Endodermal cell (in vitro differentiated cells): ENCODE measurements around the gene ZNF710. TPM values are rescaled to one million over a fixed set of nuclear protein-coding genes. Genes with fewer than 3 reads are reported as not detected.

ENCODE experiments used
- DNase-seq: peaks from one replicate; pipeline ENCODE4 v3.0.0-alpha.2; 2017
- H3K27ac ChIP-seq: 2 replicates; pipeline ENCODE4 v1.5.1; 2013; ENCODE audit warnings: mild to moderate bottlenecking, low read depth, low read length, moderate library complexity
- H3K27me3 ChIP-seq: 2 replicates; pipeline ENCODE4 v1.6.1; 2013; ENCODE audit warnings: mild to moderate bottlenecking, low read length, moderate library complexity; ENCODE audit not compliant: insufficient read depth, control insufficient read depth, poor library complexity, severe bottlenecking
- H3K36me3 ChIP-seq: 2 replicates; pipeline ENCODE4 v1.7.0; 2013; ENCODE audit warnings: mild to moderate bottlenecking, low read length, moderate library complexity; ENCODE audit not compliant: control insufficient read depth, insufficient read depth
- H3K4me1 ChIP-seq: one replicate; pipeline ENCODE4 v1.7.0; 2013; ENCODE audit warnings: low read length; ENCODE audit not compliant: control insufficient read depth, insufficient read depth
- H3K4me3 ChIP-seq: 2 replicates; pipeline ENCODE4 v1.5.1; 2013; ENCODE audit warnings: mild to moderate bottlenecking, low read length, moderate library complexity
- H3K9ac ChIP-seq: 2 replicates; pipeline ENCODE4 v1.6.1; 2013; ENCODE audit warnings: mild to moderate bottlenecking, low read length, moderate library complexity; ENCODE audit not compliant: poor library complexity, severe bottlenecking; ENCODE audit errors: extremely low read depth
- H3K9me3 ChIP-seq: 2 replicates; pipeline ENCODE4 v1.6.1; 2013; ENCODE audit warnings: mild to moderate bottlenecking, low read length, moderate library complexity; ENCODE audit not compliant: control insufficient read depth
- H3K27ac Mint-ChIP-seq: 2 replicates; pipeline ENCODE4 v1.8.0; 2020; ENCODE audit warnings: mixed read lengths
- H3K27me3 Mint-ChIP-seq: 2 replicates; pipeline ENCODE4 v1.8.0; 2021; ENCODE audit warnings: mild to moderate bottlenecking, mixed read lengths; ENCODE audit not compliant: insufficient read depth
- H3K36me3 Mint-ChIP-seq: 2 replicates; pipeline ENCODE4 v1.8.0; 2020; ENCODE audit warnings: low read depth, mixed read lengths
- H3K4me1 Mint-ChIP-seq: 2 replicates; pipeline ENCODE4 v1.8.0; 2020; ENCODE audit warnings: mixed read lengths
- H3K4me3 Mint-ChIP-seq: 2 replicates; pipeline ENCODE4 v1.8.0; 2020; ENCODE audit warnings: mild to moderate bottlenecking, moderate library complexity, mixed read lengths
- H3K9me3 Mint-ChIP-seq: 2 replicates; pipeline ENCODE4 v1.8.0; 2020; ENCODE audit warnings: mild to moderate bottlenecking, mixed read lengths
- WGBS, 2 experiments: methylation state at CpG; one replicate each; pipeline versions ENCODE4 v1.1.5 to v1.1.7; 2013; ENCODE audit warnings: missing lambda C conversion rate in 2 of 2, mixed read lengths in 1 of 2; ENCODE audit not compliant: insufficient coverage in 1 of 2, insufficient read length in 1 of 2; 5-methylcytosine and 5-hydroxymethylcytosine counted together
- total RNA-seq, 2 donors: library from RNA; stranded (reverse); fragmentation: NEBNext Ultra II Directional in 1 of 2; extraction: Animal tissue kit (Norgen Biotek cat#: 25700) in 1 of 2; gene quantifications; 2 replicates in 1 of 2; 3 replicates in 1 of 2; pipeline ENCODE4 v1.2.1, GENCODE V29; 2021
- TF ChIP-seq, protein P1 (sequence below): fragments of 200-600 bp; sonication (generic); conservative IDR thresholded peaks from 2 replicates; pipeline ENCODE4 v1.5.0; 2021; ENCODE audit warnings: antibody characterized with exemption, mild to moderate bottlenecking

ZNF710 gene
- total RNA-seq, 2 donors from 2014 or later = 31.8 to 39.1 TPM

DNA sequence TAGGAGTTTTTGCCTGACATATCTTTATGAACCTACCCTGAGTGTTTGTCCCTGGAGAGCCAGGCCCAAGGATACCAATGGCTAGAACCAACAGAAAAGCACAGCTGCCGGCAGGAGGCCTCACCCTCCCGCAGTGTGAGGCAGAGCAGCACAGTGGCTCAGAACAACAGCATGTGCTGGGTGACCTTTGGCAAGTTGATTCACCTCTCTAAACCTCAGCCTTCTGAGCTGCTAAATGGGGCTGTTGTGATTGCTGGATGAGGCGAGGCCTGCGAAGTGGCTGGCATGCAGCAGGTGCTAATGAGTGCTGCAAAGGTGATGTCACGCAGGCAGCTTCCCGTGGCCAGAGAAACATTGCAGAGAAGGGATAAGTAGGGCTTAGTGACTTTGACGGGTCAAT lies 77.8 kb downstream of the ZNF710 start:
- DNase-seq = peak; percentile 58
- no peak overlapping the region for H3K9ac ChIP-seq
- H3K4me1 ChIP-seq = no peaks in the 10 kb centered on the region
- H3K4me3 ChIP-seq = no peak overlapping the region
- Mint-ChIP-seq H3K27me3 (no peaks in the 10 kb centered on the region), H3K36me3 (peaks cover 28% of the 10 kb centered on the region), H3K4me3 (no peak overlapping the region), H3K4me1 (peaks cover 9% of the 10 kb centered on the region), H3K9me3 (no peaks in the 10 kb centered on the region), H3K27ac (no peak overlapping the region)
- peaks cover 34% of the 10 kb centered on the region for H3K36me3 ChIP-seq
- H3K9me3 ChIP-seq = no peaks in the 10 kb centered on the region
- H3K27ac ChIP-seq = no peak overlapping the region
- no peaks in the 10 kb centered on the region for H3K27me3 ChIP-seq
- WGBS, 2 experiments = 78 to 80% methylated on average over 5 to 7 of the region's 7 CpGs
- TF ChIP-seq, protein P1, sequence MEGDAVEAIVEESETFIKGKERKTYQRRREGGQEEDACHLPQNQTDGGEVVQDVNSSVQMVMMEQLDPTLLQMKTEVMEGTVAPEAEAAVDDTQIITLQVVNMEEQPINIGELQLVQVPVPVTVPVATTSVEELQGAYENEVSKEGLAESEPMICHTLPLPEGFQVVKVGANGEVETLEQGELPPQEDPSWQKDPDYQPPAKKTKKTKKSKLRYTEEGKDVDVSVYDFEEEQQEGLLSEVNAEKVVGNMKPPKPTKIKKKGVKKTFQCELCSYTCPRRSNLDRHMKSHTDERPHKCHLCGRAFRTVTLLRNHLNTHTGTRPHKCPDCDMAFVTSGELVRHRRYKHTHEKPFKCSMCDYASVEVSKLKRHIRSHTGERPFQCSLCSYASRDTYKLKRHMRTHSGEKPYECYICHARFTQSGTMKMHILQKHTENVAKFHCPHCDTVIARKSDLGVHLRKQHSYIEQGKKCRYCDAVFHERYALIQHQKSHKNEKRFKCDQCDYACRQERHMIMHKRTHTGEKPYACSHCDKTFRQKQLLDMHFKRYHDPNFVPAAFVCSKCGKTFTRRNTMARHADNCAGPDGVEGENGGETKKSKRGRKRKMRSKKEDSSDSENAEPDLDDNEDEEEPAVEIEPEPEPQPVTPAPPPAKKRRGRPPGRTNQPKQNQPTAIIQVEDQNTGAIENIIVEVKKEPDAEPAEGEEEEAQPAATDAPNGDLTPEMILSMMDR = no peak

DNA sequence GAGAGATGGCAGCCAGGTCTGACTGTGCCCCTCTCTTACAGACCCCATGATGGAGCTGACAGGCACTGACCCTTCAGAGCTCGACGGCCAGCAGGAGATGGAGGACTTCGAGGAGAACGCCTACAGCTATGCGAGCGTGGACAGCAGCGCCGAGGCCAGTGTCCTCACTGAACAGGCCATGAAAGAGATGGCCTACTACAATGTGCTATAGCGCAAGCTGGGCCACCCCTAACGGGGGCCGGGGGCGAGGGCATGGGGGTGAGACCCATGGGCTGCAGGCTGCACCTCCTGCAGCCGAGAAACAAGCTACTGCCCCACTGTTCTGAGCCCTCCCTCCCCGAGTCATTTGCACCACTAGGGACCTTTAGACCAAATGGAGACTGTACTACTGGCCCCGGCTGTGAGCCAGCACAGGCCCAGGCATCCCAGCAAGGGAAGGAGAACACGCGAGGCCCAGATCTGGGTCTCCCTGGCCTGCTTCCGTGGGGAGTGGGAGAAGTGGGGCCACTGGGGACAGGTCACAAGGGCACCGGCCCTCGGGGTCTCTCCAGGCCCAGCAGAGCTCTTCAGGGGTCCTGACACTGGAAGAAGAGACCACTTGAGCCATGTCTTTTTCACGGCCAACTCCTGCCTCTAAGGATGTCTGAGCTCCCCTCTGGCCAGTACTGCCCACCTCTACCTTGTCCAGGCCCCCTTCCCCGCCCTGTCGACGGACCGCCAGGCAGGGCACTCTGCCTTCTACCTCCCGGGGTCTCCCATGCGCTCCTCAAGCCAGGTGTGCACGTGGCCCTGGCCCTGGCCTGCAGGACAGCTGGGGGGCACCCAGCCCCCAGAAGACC lies 78.7 kb downstream of the ZNF710 start:
- H3K27me3 Mint-ChIP-seq = no peaks in the 10 kb centered on the region
- no peak overlapping the region for H3K9ac ChIP-seq
- DNase-seq = no peak
- H3K27ac ChIP-seq = no peak overlapping the region
- no peaks in the 10 kb centered on the region for H3K9me3 ChIP-seq
- TF ChIP-seq, protein P1 = no peak
- no peaks in the 10 kb centered on the region for H3K4me1 ChIP-seq
- no peaks in the 10 kb centered on the region for H3K27me3 ChIP-seq
- H3K4me1 Mint-ChIP-seq = peaks cover 9% of the 10 kb centered on the region
- peaks cover 25% of the 10 kb centered on the region for H3K36me3 Mint-ChIP-seq
- peaks cover 25% of the 10 kb centered on the region for H3K36me3 ChIP-seq
- H3K9me3 Mint-ChIP-seq = no peaks in the 10 kb centered on the region
- no peak overlapping the region for H3K4me3 ChIP-seq
- no peak overlapping the region for H3K4me3 Mint-ChIP-seq
- H3K27ac Mint-ChIP-seq = no peak overlapping the region
- whole genome bisulfite sequencing, 2 experiments = 95 to 96% methylated on average over 17 to 28 of the region's 28 CpGs

DNA sequence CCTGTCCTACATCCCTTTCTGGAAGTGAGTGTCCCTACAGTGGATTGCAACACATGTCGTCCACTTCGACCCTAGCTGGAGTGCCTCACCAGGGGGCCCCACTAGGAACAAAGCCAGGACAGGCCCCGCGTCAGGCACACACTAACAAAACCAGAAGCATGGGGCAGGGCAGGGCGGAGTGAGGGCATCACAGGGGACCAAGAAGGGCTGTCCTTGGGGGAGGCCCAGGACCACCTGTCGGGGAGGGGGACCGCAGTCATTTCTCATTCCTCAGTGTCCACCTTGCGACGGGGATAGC lies 79.3 kb downstream of the ZNF710 start:
- Mint-ChIP-seq H3K27ac (no peak overlapping the region), H3K9me3 (no peaks in the 10 kb centered on the region), H3K4me1 (peaks cover 9% of the 10 kb centered on the region), H3K27me3 (no peaks in the 10 kb centered on the region), H3K4me3 (no peak overlapping the region), H3K36me3 (peaks cover 25% of the 10 kb centered on the region)
- peaks cover 23% of the 10 kb centered on the region for H3K36me3 ChIP-seq
- no peaks in the 10 kb centered on the region for H3K9me3 ChIP-seq
- no peak overlapping the region for H3K4me3 ChIP-seq
- 76 to 91% methylated on average over 8 to 9 of the region's 9 CpGs for WGBS, 2 experiments
- H3K27me3 ChIP-seq = no peaks in the 10 kb centered on the region
- no peak overlapping the region for H3K27ac ChIP-seq
- H3K9ac ChIP-seq = no peak overlapping the region
- no peak for DNase-seq
- TF ChIP-seq, protein P1 = no peak
- no peaks in the 10 kb centered on the region for H3K4me1 ChIP-seq
